ENCODE measurements around the gene RPS27.

The RPS27 gene

GRCh38 chr1:153951801-153952200 is 38.8 kb upstream of the RPS27 start:
- no peaks in the 10 kb centered on the region for H3K9me2 ChIP-seq (replicated peaks; ENCODE audit: insufficient read depth, low read length)
- H4K20me1 ChIP-seq (ENCODE audit: insufficient read depth, low read length): no peaks in the 10 kb centered on the region
- DNase-seq: no peak
- no peak overlapping the region for H2AFZ ChIP-seq (ENCODE audit: low read length)
- H3K4me1 ChIP-seq (ENCODE audit: low read length): peaks cover 12% of the 10 kb centered on the region
- peaks cover 42% of the 10 kb centered on the region for H3K79me2 ChIP-seq (ENCODE audit: low read length)
- H3K9me3 ChIP-seq (replicated peaks; ENCODE audit: insufficient read depth, low read length): no peaks in the 10 kb centered on the region
- no peaks in the 10 kb centered on the region for H3K27me3 ChIP-seq (replicated peaks; ENCODE audit: insufficient read depth, low read length)
- no peak overlapping the region for H3K9ac ChIP-seq (ENCODE audit: low read length)
- H3K4me2 ChIP-seq (ENCODE audit: low read depth, low read length): no peak overlapping the region
- TF ChIP-seq, protein P1, sequence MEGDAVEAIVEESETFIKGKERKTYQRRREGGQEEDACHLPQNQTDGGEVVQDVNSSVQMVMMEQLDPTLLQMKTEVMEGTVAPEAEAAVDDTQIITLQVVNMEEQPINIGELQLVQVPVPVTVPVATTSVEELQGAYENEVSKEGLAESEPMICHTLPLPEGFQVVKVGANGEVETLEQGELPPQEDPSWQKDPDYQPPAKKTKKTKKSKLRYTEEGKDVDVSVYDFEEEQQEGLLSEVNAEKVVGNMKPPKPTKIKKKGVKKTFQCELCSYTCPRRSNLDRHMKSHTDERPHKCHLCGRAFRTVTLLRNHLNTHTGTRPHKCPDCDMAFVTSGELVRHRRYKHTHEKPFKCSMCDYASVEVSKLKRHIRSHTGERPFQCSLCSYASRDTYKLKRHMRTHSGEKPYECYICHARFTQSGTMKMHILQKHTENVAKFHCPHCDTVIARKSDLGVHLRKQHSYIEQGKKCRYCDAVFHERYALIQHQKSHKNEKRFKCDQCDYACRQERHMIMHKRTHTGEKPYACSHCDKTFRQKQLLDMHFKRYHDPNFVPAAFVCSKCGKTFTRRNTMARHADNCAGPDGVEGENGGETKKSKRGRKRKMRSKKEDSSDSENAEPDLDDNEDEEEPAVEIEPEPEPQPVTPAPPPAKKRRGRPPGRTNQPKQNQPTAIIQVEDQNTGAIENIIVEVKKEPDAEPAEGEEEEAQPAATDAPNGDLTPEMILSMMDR (IDR thresholded peaks at IDR 0.05; ENCODE audit: low read length): no peak
- TF ChIP-seq EZH2phosphoT487 (IDR thresholded peaks at IDR 0.05; ENCODE audit: low read length) (no peak), EZH2 (optimal IDR thresholded peaks at IDR 0.05; ENCODE audit: low read depth, low read length) (no peak)
- H3K36me3 ChIP-seq (replicated peaks; ENCODE audit: insufficient read depth, low read length): 0 out of 2 replicates have a peak, but pooled peaks cover 7% of the 10 kb centered on the region
- H3F3A ChIP-seq (ENCODE audit: insufficient read depth, low read length): peaks cover 14% of the 10 kb centered on the region
- no peak overlapping the region for H3K4me3 ChIP-seq (ENCODE audit: low read length)
- H3K27ac ChIP-seq (ENCODE audit: low read length): no peak overlapping the region

GRCh38 chr1:153953859-153954365 is 36.6 kb upstream of the RPS27 start:
- DNase-seq: no peak
- no peak overlapping the region for H3K9ac ChIP-seq (ENCODE audit: low read length)
- no peaks in the 10 kb centered on the region for H3K27me3 ChIP-seq (replicated peaks; ENCODE audit: insufficient read depth, low read length)

GRCh38 chr1:153954826-153955225 is 35.7 kb upstream of the RPS27 start:
- H3K27ac ChIP-seq (ENCODE audit: low read length): no peak overlapping the region
- H3K4me3 ChIP-seq (ENCODE audit: low read length): no peak overlapping the region
- H4K20me1 ChIP-seq (ENCODE audit: insufficient read depth, low read length): no peaks in the 10 kb centered on the region
- H3K9ac ChIP-seq (ENCODE audit: low read length): no peak overlapping the region
- no peaks in the 10 kb centered on the region for H3K9me3 ChIP-seq (replicated peaks; ENCODE audit: insufficient read depth, low read length)
- peaks cover 19% of the 10 kb centered on the region for H3K4me1 ChIP-seq (ENCODE audit: low read length)
- H3K4me2 ChIP-seq (ENCODE audit: low read depth, low read length): no peak overlapping the region
- peaks cover 58% of the 10 kb centered on the region for H3K79me2 ChIP-seq (ENCODE audit: low read length)
- H3K36me3 ChIP-seq (replicated peaks; ENCODE audit: insufficient read depth, low read length): 0 out of 2 replicates have a peak, but pooled peaks cover 7% of the 10 kb centered on the region
- H3K9me2 ChIP-seq (replicated peaks; ENCODE audit: insufficient read depth, low read length): no peaks in the 10 kb centered on the region
- H3F3A ChIP-seq (ENCODE audit: insufficient read depth, low read length): peaks cover 6% of the 10 kb centered on the region; the same call in 1 of the 2 replicates
- no peak for DNase-seq
- TF ChIP-seq, protein P1 (IDR thresholded peaks at IDR 0.05; ENCODE audit: low read length): no peak
- TF ChIP-seq EZH2 (optimal IDR thresholded peaks at IDR 0.05; ENCODE audit: low read depth, low read length) (no peak), EZH2phosphoT487 (IDR thresholded peaks at IDR 0.05; ENCODE audit: low read length) (no peak)
- no peak overlapping the region for H2AFZ ChIP-seq (ENCODE audit: low read length)
- no peaks in the 10 kb centered on the region for H3K27me3 ChIP-seq (replicated peaks; ENCODE audit: insufficient read depth, low read length)

More at GRCh38 chr1:153953859-153954365, 36.6 kb upstream of the RPS27 start:
- Histone ChIP-seq H4K20me1 (ENCODE audit: insufficient read depth, low read length) (no peaks in the 10 kb centered on the region), H3K36me3 (replicated peaks; ENCODE audit: insufficient read depth, low read length) (0 out of 2 replicates have a peak, but pooled peaks cover 7% of the 10 kb centered on the region), H3K9me3 (replicated peaks; ENCODE audit: insufficient read depth, low read length) (no peaks in the 10 kb centered on the region), H3K4me3 (ENCODE audit: low read length) (no peak overlapping the region), H3K79me2 (ENCODE audit: low read length) (peaks cover 58% of the 10 kb centered on the region), H3K4me1 (ENCODE audit: low read length) (peaks cover 16% of the 10 kb centered on the region), H3K9me2 (replicated peaks; ENCODE audit: insufficient read depth, low read length) (no peaks in the 10 kb centered on the region), H3K27ac (ENCODE audit: low read length) (no peak overlapping the region), H3F3A (ENCODE audit: insufficient read depth, low read length) (peaks cover 6% of the 10 kb centered on the region; the same call in 1 of the 2 replicates), H2AFZ (ENCODE audit: low read length) (no peak overlapping the region), H3K4me2 (ENCODE audit: low read depth, low read length) (no peak overlapping the region)
- no peak for TF ChIP-seq EZH2phosphoT487 (IDR thresholded peaks at IDR 0.05; ENCODE audit: low read length)
- TF ChIP-seq, protein P1 (IDR thresholded peaks at IDR 0.05; ENCODE audit: low read length): no peak
- no peak for TF ChIP-seq EZH2 (optimal IDR thresholded peaks at IDR 0.05; ENCODE audit: low read depth, low read length)

Data from MM.1S (cell line).